Prostate gland (tissue), 2 donors: Measurements from ENCODE around the gene METTL25B. TPM values are rescaled to one million over a fixed set of nuclear protein-coding genes. Genes with fewer than 3 reads are reported as not detected.

Source experiments
- DNase-seq: peaks from one replicate; pipeline ENCODE4 v3.0.0-alpha.2; 2019; ENCODE audit warnings: low spot score
- H3K27ac ChIP-seq, 2 donors: fragments of 200-600 bp; sonication (generic); 2 replicates each; pipeline ENCODE4 v1.5.1; 2017 to 2019
- H3K27me3 ChIP-seq: fragments of 200-600 bp; sonication (generic); replicated peaks from 2 replicates; pipeline ENCODE4 v1.5.1; 2019; ENCODE audit not compliant: insufficient read depth
- H3K36me3 ChIP-seq, 2 donors: fragments of 200-600 bp; sonication (generic); 1 replicate in 1 of 2; 2 replicates in 1 of 2; pipeline versions ENCODE4 v1.5.1 to v1.8.1; 2017 to 2019
- H3K4me1 ChIP-seq: fragments of 200-600 bp; sonication (generic); replicated peaks from 2 replicates; pipeline ENCODE4 v1.5.1; 2019
- H3K4me3 ChIP-seq, 2 donors: fragments of 200-600 bp; sonication (generic); 2 replicates each; pipeline ENCODE4 v1.5.1; 2017 to 2019
- H3K9me3 ChIP-seq: fragments of 200-600 bp; sonication (generic); 2 replicates; pipeline ENCODE4 v1.5.1; 2017
- CTCF ChIP-seq, 4 experiments: fragments of 200-600 bp in 2 of 4; fragments of 450-650 bp in 2 of 4; sonication (generic) in 2 of 4; IDR thresholded peaks; 1 replicate in 3 of 4; 2 replicates in 1 of 4; pipeline ENCODE4 v1.5.1; 2016 to 2019; ENCODE audit warnings: antibody characterized with exemption in 4 of 4, mild to moderate bottlenecking in 2 of 4, moderate library complexity in 2 of 4
- POLR2A ChIP-seq: fragments of 450-650 bp; IDR thresholded peaks from one replicate; pipeline ENCODE4 v1.6.1; 2016; ENCODE audit warnings: antibody characterized with exemption, mild to moderate bottlenecking
- POLR2AphosphoS5 ChIP-seq: sonication (generic); formaldehyde crosslinking; IDR thresholded peaks from one replicate; pipeline ENCODE4 v1.6.1; 2017; ENCODE audit warnings: antibody characterized with exemption
- WGBS: methylation state at CpG from one replicate; pipeline ENCODE4 v1.1.5; 2018; 5-methylcytosine and 5-hydroxymethylcytosine counted together
- intact Hi-C: fragments of 100-400 bp; cut with DNase I; formaldehyde crosslinking; loops from one replicate; pipeline ENCODE4 v1.14.2; 2022
- total RNA-seq, 2 donors: library from RNA; depleted of rRNA; stranded (reverse); fragments of >200 nt; gene quantifications; one replicate each; pipeline ENCODE4 v1.1.0, GENCODE V29; 2016

Gene METTL25B
- total RNA-seq, 2 donors from 2014 or later: 62.0 to 69.5 TPM

- Histone ChIP-seq H3K4me1 (peaks cover 8% of the 10 kb centered on the region), H3K9me3 (no peaks in the 10 kb centered on the region), H3K4me3 (no peak overlapping the region), H3K36me3 (no peaks in the 10 kb centered on the region), H3K27me3 (peaks cover 4% of the 10 kb centered on the region), H3K27ac (peak overlapping the region; percentile 0 to 54)
- intact Hi-C loops: loop anchor here (10.0 kb wide), 1 partner anchor 171 kb away; the partner anchor contains the start of gene NTRK1
- no peak for DNase-seq
- WGBS: 53% methylated on average over 12 of the region's 12 CpGs
- TF ChIP-seq CTCF (IDR thresholded peaks at IDR 0.05): peak in 2 of 4 experiments; percentile 4 to 41
- TF ChIP-seq POLR2AphosphoS5: no peak
- TF ChIP-seq POLR2A: peak; percentile 67
These were observed 34.2 kb upstream of the METTL25B start for GRCh38 chr1:156693848-156694689.

GRCh38 chr1:156694690-156694962, 33.6 kb upstream of the METTL25B start:
- H3K9me3 ChIP-seq: no peaks in the 10 kb centered on the region
- H3K4me3 ChIP-seq: no peak overlapping the region
- no peak for DNase-seq
- H3K27ac ChIP-seq: peak overlapping the region in 1 of 2 donors; percentile 54
- TF ChIP-seq CTCF (IDR thresholded peaks at IDR 0.05): no peak
- no peak for TF ChIP-seq POLR2A
- TF ChIP-seq POLR2AphosphoS5: no peak
- intact Hi-C loops: loop anchor here (10.0 kb wide), 1 partner anchor 170 kb away; the partner anchor contains the start of gene NTRK1
- peaks cover 4% of the 10 kb centered on the region for H3K27me3 ChIP-seq
- WGBS: 55% methylated on average over 5 of the region's 5 CpGs
- peaks cover 8% of the 10 kb centered on the region for H3K4me1 ChIP-seq
- H3K36me3 ChIP-seq: no peaks in the 10 kb centered on the region

- H3K27ac ChIP-seq: no peak overlapping the region
- no peaks in the 10 kb centered on the region for H3K36me3 ChIP-seq
- TF ChIP-seq CTCF (IDR thresholded peaks at IDR 0.05): no peak
- TF ChIP-seq POLR2AphosphoS5: no peak
- TF ChIP-seq POLR2A: no peak
- no peaks in the 10 kb centered on the region for H3K27me3 ChIP-seq
- DNase-seq: no peak
- intact Hi-C loops: loop anchor here (10.0 kb wide), 1 partner anchor 168 kb away; the partner anchor contains the start of gene NTRK1
- 65% methylated on average over 8 of the region's 8 CpGs for WGBS
- peaks cover 8% of the 10 kb centered on the region for H3K4me1 ChIP-seq
- no peak overlapping the region for H3K4me3 ChIP-seq
- no peaks in the 10 kb centered on the region for H3K9me3 ChIP-seq
These were observed 31.5 kb upstream of the METTL25B start for GRCh38 chr1:156696755-156697154.

DNA sequence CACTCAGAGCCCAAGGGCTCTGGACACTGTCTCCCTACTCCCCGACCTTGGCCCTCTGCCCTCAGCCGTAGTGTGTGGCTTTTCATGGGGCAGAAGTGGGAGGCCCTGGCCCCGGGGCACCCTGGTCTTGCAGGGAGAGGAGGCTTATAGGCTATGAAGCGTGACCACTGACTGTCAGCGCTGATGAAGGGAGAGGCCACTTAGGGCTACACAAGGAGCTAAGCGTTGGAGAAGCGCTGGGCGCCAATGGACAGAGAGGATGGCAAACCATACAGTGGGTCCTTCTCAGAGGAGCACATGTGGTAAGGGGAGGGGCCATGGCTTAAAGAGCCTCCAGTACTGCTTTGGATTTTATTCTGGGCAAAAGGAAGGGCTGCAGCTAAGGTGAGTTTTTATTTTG, 30.8 kb upstream of the METTL25B start:
- intact Hi-C loops: loop anchor here (10.0 kb wide), 1 partner anchor 167 kb away; the partner anchor contains the start of gene NTRK1
- Histone ChIP-seq H3K4me3 (no peak overlapping the region), H3K4me1 (peaks cover 7% of the 10 kb centered on the region), H3K27ac (no peak overlapping the region), H3K27me3 (no peaks in the 10 kb centered on the region), H3K36me3 (no peaks in the 10 kb centered on the region), H3K9me3 (no peaks in the 10 kb centered on the region)
- DNase-seq: no peak
- TF ChIP-seq POLR2AphosphoS5: no peak
- TF ChIP-seq CTCF (IDR thresholded peaks at IDR 0.05): no peak
- TF ChIP-seq POLR2A: no peak
- WGBS: 64% methylated on average over 8 of the region's 8 CpGs

DNA sequence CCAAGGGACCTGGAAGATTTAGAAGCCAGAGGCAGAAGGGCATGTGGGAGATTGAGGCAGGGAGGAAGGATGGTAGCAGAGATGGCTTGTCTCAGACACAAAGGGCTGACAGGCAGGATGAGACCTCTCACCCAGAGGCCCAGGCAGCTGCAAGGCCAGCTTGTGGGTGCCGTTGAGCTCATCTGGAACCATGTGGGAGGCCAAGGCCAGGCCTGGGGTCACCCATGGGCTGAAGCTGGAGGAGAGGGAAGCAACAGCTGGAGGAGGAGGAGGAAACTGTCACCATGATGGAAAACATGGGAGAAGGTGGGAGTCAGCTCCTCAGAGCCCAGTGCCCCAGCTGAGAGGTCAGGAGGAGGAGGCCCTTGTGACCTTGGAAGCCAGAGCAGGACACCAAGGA, 29.3 kb upstream of the METTL25B start:
- no peak for DNase-seq
- Histone ChIP-seq H3K36me3 (no peaks in the 10 kb centered on the region), H3K27ac (no peak overlapping the region), H3K9me3 (no peaks in the 10 kb centered on the region), H3K4me1 (no peaks in the 10 kb centered on the region), H3K27me3 (no peaks in the 10 kb centered on the region), H3K4me3 (no peak overlapping the region)
- 86% methylated on average over 1 of the region's 1 CpG for WGBS
- TF ChIP-seq POLR2AphosphoS5 (no peak), CTCF (IDR thresholded peaks at IDR 0.05) (no peak), POLR2A (no peak)
- intact Hi-C loops: loop anchor here (10.0 kb wide), 1 partner anchor 166 kb away; the partner anchor contains the start of gene NTRK1
